ENCODE data around the gene MACF1. TPM values are rescaled to one million over a fixed set of nuclear protein-coding genes. Genes with fewer than 3 reads are reported as not detected.

MACF1 gene
- total RNA-seq, 5 donors from 2014 or later (not counting 1 experiment from before 2014, with no cell fraction given) = 232 to 596 (median 258) TPM

DNA sequence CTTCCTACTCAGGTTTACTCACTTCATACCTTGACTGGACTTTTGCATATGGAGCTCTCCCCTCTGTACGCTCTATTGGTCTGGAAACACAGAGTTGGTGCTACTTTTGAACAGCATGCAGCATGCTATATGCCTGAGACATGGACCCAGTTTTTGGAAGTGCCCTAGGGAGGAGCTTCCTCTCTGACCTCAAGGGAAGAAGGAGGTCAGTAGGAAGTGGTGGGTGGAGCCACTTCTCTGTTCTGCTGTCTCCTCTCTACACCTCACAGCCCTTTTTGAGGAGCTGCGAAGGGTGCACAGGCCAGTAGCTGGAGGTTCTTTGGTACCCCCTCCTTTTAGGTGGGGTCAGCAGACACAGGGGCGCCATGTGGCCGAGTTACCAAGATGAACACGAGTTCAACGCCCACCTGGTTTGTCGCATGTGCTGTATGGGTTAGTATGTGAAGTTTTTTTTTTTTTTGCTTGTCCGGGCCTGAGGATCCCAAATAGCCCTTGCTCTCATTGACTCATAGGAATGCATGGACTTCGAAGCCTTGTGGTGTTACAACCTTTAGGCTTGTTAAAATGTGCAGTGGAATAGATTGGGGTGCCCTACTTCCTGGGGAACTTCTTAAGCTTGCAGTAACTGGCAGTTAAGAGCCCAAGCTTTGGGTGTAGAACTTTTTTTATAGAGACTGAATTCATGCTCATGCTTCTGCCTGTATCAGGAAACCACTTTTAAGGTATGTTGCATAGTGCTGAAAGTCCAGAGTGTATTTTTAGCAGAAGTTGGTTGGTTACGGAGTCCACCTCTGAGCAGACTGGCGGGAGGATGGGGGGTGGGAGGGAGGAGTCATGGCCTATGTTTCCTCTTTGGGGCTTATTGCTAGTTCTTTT, 10.7 kb downstream of the MACF1 start:
- ChIA-PET CTCF (interaction anchor here (0.8 to 7.1 kb wide), 9 partner anchors 8 to 226 kb away, joined by 3 to 71 read pairs (median 4); partner anchors contain the start of gene MACF1 (in 1 of the 2)), POLR2A (interaction anchor here (0.5 to 2.2 kb wide), 7 partner anchors 8 to 31 kb away, joined by 3 to 10 read pairs (median 7); no protein-coding TSS in a partner anchor)
- Mint-ChIP-seq H3K27ac (peak overlapping the region; percentile 95), H3K9me3 (no peaks in the 10 kb centered on the region), H3K27me3 (no peaks in the 10 kb centered on the region), H3K36me3 (peaks cover 10% of the 10 kb centered on the region), H3K4me3 (peak overlapping the region; percentile 84 to 93 (median 90)), H3K4me1 (peaks cover 52 to 61% (median 58%) of the 10 kb centered on the region in 3 donors)
- 0% methylated on average over 3 of the region's 11 CpGs for WGBS (ENCODE audit: insufficient coverage)
- peak in 23 of 35 experiments; percentile 16 to 60 (median 32) for DNase-seq
- Histone ChIP-seq H3K27ac (ENCODE audit: low read length) (peak overlapping the region; percentile 72), H3K36me3 (ENCODE audit: control insufficient read depth in 2 of 2, extremely low read depth in 1 of 2, insufficient read depth in 1 of 2, low read length in 1 of 2) (peaks cover 0 to 3% of the 10 kb centered on the region in 2 donors), H3K4me3 (ENCODE audit: control insufficient read depth in 1 of 2, extremely low read depth in 1 of 2, low read length in 1 of 2) (peak overlapping the region; percentile 67 to 75), H3K4me1 (ENCODE audit: control insufficient read depth in 1 of 2, extremely low read depth in 1 of 2, insufficient read depth in 2 of 2, low read length in 2 of 2) (peaks cover 6 to 41% of the 10 kb centered on the region in 2 experiments), H3K9me3 (no peaks in the 10 kb centered on the region), H3K27me3 (replicated peaks in 1 of 2; ENCODE audit: control insufficient read depth in 2 of 2, extremely low read depth in 1 of 2, insufficient read depth in 2 of 2, low read length in 1 of 2) (no peaks in the 10 kb centered on the region)
- ATAC-seq (replicated peaks in 1 of 4) = peak; percentile 76 to 82 (median 76)

DNA sequence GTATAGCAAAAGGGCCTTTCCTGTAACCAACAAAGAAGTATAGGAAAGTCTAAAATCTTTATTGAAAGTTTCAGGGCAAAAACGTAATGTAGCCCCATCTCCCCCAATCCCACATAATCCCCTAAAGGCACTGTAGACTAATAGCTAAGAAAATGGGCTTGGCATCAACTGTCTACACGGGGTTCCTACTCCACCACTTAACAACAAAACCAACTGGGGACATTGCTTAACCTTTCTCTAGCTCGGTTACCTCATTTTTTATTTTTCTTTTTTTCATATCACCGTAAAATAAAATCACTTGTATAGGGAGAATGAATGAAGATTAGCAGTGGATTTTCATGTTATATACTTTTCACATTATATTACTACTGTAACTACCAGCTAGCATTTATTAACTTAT, 12.3 kb downstream of the MACF1 start:
- no peaks in the 10 kb centered on the region for H3K9me3 ChIP-seq
- H3K36me3 ChIP-seq (ENCODE audit: control insufficient read depth in 2 of 2, extremely low read depth in 1 of 2, insufficient read depth in 1 of 2, low read length in 1 of 2) = peaks cover 0 to 13% of the 10 kb centered on the region in 2 donors
- H3K36me3 Mint-ChIP-seq = peaks cover 17% of the 10 kb centered on the region
- CTCF ChIA-PET = interaction anchor here in 1 of 2 donors (3.0 to 7.1 kb wide), 2 partner anchors 10 to 25 kb away, joined by 11 to 71 read pairs; no protein-coding TSS in a partner anchor
- H3K4me1 Mint-ChIP-seq = peaks cover 66 to 71% (median 68%) of the 10 kb centered on the region in 3 donors
- peak overlapping the region; percentile 95 for H3K27ac Mint-ChIP-seq
- no CpG with 5 or more reads among the region's 4 CpGs for WGBS (ENCODE audit: insufficient coverage)
- no peaks in the 10 kb centered on the region for H3K9me3 Mint-ChIP-seq
- H3K4me3 Mint-ChIP-seq = peak overlapping the region; percentile 84 to 93 (median 90)
- H3K4me3 ChIP-seq (ENCODE audit: control insufficient read depth in 1 of 2, extremely low read depth in 1 of 2, low read length in 1 of 2) = peak overlapping the region; percentile 40 to 67
- H3K4me1 ChIP-seq (ENCODE audit: control insufficient read depth in 1 of 2, extremely low read depth in 1 of 2, insufficient read depth in 2 of 2, low read length in 2 of 2) = peaks cover 10 to 48% of the 10 kb centered on the region in 2 experiments
- H3K27ac ChIP-seq (ENCODE audit: low read length) = peak overlapping the region; percentile 72
- POLR2A ChIA-PET = interaction anchor here in 1 of 2 donors (0.7 kb wide), 1 partner anchor 11 kb away, joined by 3 read pairs; no protein-coding TSS in a partner anchor
- ATAC-seq (replicated peaks in 1 of 4) (no peak), DNase-seq (no peak)
- H3K27me3 Mint-ChIP-seq = no peaks in the 10 kb centered on the region
- H3K27me3 ChIP-seq (replicated peaks in 1 of 2; ENCODE audit: control insufficient read depth in 2 of 2, extremely low read depth in 1 of 2, insufficient read depth in 2 of 2, low read length in 1 of 2) = no peaks in the 10 kb centered on the region

DNA sequence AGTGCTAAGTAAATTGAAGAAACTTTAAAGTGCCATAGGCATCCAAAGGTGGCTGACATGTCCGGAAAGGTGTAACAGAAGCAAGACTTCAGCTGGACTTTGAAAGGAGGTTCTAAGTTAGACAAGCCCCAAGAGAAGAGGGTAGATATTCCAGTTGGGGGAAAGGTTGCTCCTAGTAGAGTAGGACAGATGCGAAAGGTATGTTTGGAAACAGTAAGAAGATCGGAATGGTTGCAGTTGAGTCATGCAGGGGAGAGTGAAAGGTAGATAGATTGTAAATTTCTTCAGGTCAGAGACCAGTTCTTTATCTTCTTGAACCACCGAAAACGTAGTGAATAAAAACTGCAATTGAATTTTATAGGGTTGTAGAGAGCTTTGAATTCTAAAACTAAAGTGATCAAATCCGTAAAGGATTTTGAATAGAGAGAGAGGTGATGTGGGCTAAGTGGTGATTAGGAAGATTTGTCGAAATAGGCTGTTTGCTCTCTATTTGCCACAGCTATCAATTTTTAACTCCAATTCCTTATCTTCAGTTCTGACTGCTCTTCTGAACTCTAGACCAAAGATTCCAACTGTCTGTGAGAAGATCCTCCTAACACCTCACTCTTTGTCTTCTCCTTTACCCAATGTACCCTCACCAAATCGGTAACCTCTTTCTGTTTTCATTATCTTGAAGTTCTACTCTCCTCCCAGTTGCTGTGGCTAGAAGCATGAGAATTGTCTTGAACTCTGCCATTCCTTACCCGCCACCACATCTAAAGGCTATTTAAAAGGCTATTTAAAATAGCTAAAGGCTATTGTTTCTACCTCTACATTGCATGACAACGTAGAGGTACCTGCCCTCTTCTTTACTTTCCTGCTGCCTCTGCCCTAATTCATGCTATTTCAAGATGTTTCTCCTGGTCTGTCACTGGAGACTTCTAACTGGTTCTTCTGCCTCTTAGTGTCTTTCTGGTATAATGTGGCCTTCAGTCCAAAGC, 16.7 kb downstream of the MACF1 start:
- Mint-ChIP-seq H3K4me3 (peak overlapping the region in 1 of 3 donors; percentile 40), H3K9me3 (no peaks in the 10 kb centered on the region), H3K27me3 (no peaks in the 10 kb centered on the region), H3K4me1 (peaks cover 73 to 80% (median 78%) of the 10 kb centered on the region in 3 donors), H3K36me3 (peaks cover 39% of the 10 kb centered on the region), H3K27ac (peak overlapping the region; percentile 50)
- DNase-seq = no peak
- ChIA-PET CTCF (interaction anchor here (0.5 to 1.5 kb wide), 4 partner anchors 28 to 229 kb away, joined by 3 to 6 read pairs (median 3); no protein-coding TSS in a partner anchor), POLR2A (no interaction called here)
- no peak for ATAC-seq (replicated peaks in 1 of 4)
- H3K4me1 ChIP-seq (ENCODE audit: control insufficient read depth in 1 of 2, extremely low read depth in 1 of 2, insufficient read depth in 2 of 2, low read length in 2 of 2) = peaks cover 9 to 46% of the 10 kb centered on the region in 2 experiments
- H3K27ac ChIP-seq (ENCODE audit: low read length) = no peak overlapping the region
- H3K36me3 ChIP-seq (ENCODE audit: control insufficient read depth in 2 of 2, extremely low read depth in 1 of 2, insufficient read depth in 1 of 2, low read length in 1 of 2) = peaks cover 0 to 36% of the 10 kb centered on the region in 2 donors
- no peaks in the 10 kb centered on the region for H3K27me3 ChIP-seq (replicated peaks in 1 of 2; ENCODE audit: control insufficient read depth in 2 of 2, extremely low read depth in 1 of 2, insufficient read depth in 2 of 2, low read length in 1 of 2)
- 100% methylated on average over 4 of the region's 10 CpGs for WGBS (ENCODE audit: insufficient coverage)
- H3K4me3 ChIP-seq (ENCODE audit: control insufficient read depth in 1 of 2, extremely low read depth in 1 of 2, low read length in 1 of 2) = no peak overlapping the region
- H3K9me3 ChIP-seq = no peaks in the 10 kb centered on the region

DNA sequence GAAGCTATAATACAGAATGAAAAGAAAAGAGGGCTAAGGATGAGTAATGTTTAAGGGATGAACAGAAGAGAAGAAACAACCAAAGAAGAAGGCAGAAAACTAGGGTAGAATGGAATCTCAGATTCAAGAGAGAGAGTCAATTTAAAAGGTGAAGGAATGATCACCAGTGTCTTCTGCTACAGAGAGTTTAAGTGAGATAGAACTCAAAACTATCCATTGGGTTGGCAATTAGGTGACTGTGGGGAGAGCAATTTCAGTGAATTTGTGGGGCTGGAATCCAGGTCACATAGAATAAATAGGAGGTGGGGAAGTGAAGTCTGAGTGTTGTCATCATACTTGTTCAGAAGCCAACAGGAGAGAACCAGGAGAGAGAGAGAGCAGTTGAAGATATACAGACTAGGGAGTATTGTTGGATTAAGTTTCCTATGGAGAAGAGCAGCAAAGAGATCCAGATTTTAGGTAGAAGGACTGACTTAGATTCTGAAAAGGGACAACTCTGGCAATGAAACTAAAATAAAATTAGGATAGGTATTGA, 19.9 kb downstream of the MACF1 start:
- peak overlapping the region; percentile 50 to 58 for H3K27ac Mint-ChIP-seq
- ATAC-seq (replicated peaks in 1 of 4) (no peak), DNase-seq (no peak)
- H3K27me3 Mint-ChIP-seq = no peaks in the 10 kb centered on the region
- H3K36me3 Mint-ChIP-seq = peaks cover 41% of the 10 kb centered on the region
- no peak overlapping the region for H3K27ac ChIP-seq (ENCODE audit: low read length)
- no peaks in the 10 kb centered on the region for H3K9me3 ChIP-seq
- peaks cover 21 to 41% of the 10 kb centered on the region in 2 experiments for H3K4me1 ChIP-seq (ENCODE audit: control insufficient read depth in 1 of 2, extremely low read depth in 1 of 2, insufficient read depth in 2 of 2, low read length in 2 of 2)
- no peak overlapping the region for H3K4me3 ChIP-seq (ENCODE audit: control insufficient read depth in 1 of 2, extremely low read depth in 1 of 2, low read length in 1 of 2)
- no peaks in the 10 kb centered on the region for H3K27me3 ChIP-seq (replicated peaks in 1 of 2; ENCODE audit: control insufficient read depth in 2 of 2, extremely low read depth in 1 of 2, insufficient read depth in 2 of 2, low read length in 1 of 2)
- H3K36me3 ChIP-seq (ENCODE audit: control insufficient read depth in 2 of 2, extremely low read depth in 1 of 2, insufficient read depth in 1 of 2, low read length in 1 of 2) = peaks cover 0 to 40% of the 10 kb centered on the region in 2 donors
- no peak overlapping the region for H3K4me3 Mint-ChIP-seq
- no peaks in the 10 kb centered on the region for H3K9me3 Mint-ChIP-seq
- H3K4me1 Mint-ChIP-seq = peaks cover 77 to 78% (median 77%) of the 10 kb centered on the region in 3 donors
- POLR2A ChIA-PET = no interaction called here
- CTCF ChIA-PET = interaction anchor here (0.6 to 1.6 kb wide), 4 partner anchors 17 to 124 kb away, joined by 3 to 9 read pairs (median 4); no protein-coding TSS in a partner anchor

DNA sequence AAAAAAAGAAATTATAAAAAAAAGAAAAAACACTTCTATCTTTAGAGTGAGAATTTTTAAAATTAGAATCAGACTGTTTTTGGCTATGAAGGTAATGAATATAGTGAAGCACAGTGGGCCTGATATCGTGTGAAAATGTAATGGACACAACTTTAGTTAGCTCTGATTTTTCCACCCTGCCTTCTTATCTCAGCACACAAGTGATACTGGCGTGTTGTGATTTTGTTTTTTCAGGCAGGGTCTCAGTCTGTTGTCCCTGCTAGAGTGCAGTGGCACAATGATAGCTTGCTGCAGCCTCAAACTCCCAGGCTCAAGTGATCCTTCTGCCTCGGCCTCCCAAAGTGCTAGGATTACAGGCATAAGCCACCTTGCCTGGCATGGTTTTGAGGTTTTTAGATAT, 22.3 kb downstream of the MACF1 start:
- DNase-seq = no peak
- Histone ChIP-seq H3K4me3 (ENCODE audit: control insufficient read depth in 1 of 2, extremely low read depth in 1 of 2, low read length in 1 of 2) (no peak overlapping the region), H3K27me3 (replicated peaks in 1 of 2; ENCODE audit: control insufficient read depth in 2 of 2, extremely low read depth in 1 of 2, insufficient read depth in 2 of 2, low read length in 1 of 2) (no peaks in the 10 kb centered on the region), H3K4me1 (ENCODE audit: control insufficient read depth in 1 of 2, extremely low read depth in 1 of 2, insufficient read depth in 2 of 2, low read length in 2 of 2) (peaks cover 26 to 46% of the 10 kb centered on the region in 2 experiments), H3K36me3 (ENCODE audit: control insufficient read depth in 2 of 2, extremely low read depth in 1 of 2, insufficient read depth in 1 of 2, low read length in 1 of 2) (peaks cover 0 to 41% of the 10 kb centered on the region in 2 donors), H3K9me3 (no peaks in the 10 kb centered on the region), H3K27ac (ENCODE audit: low read length) (no peak overlapping the region)
- ATAC-seq (replicated peaks in 1 of 4) = no peak
- no peaks in the 10 kb centered on the region for H3K9me3 Mint-ChIP-seq
- WGBS (ENCODE audit: insufficient coverage) = 83% methylated on average over 1 of the region's 3 CpGs
- POLR2A ChIA-PET = interaction anchor here (0.6 to 1.1 kb wide), 2 partner anchors 20 to 38 kb away, joined by 3 to 4 read pairs; no protein-coding TSS in a partner anchor
- H3K4me3 Mint-ChIP-seq = no peak overlapping the region
- no peaks in the 10 kb centered on the region for H3K27me3 Mint-ChIP-seq
- H3K27ac Mint-ChIP-seq = peak overlapping the region; percentile 70 to 79
- CTCF ChIA-PET = interaction anchor here (0.5 to 2.8 kb wide), 7 partner anchors 11 to 1374 kb away, joined by 3 to 11 read pairs (median 4); no protein-coding TSS in a partner anchor
- H3K4me1 Mint-ChIP-seq = peaks cover 80 to 81% (median 80%) of the 10 kb centered on the region in 3 donors
- H3K36me3 Mint-ChIP-seq = peaks cover 28% of the 10 kb centered on the region
